Endothelial cell of umbilical vein (primary cell): ENCODE results near the gene FARP1. TPM values are rescaled to one million over a fixed set of nuclear protein-coding genes. Genes with fewer than 3 reads are reported as not detected.

ENCODE experiments used
- BruUV-seq: library from RNA; stranded (reverse); fragments of 400-500 nt; replicated peaks from 2 replicates; lab custom pipeline; 2021; lab: Mats Ljungman, UMichigan
- CTCF ChIA-PET: fragments of 300-600, 350-600 bp; sonication (Branson Sonifier 250); formaldehyde crosslinking; loops from one replicate; lab custom pipeline; 2021; ENCODE audit warnings: antibody characterized with exemption, inconsistent platforms; lab: Charles Lee
- POLR2A ChIA-PET: fragments of 300-600, 350-600 bp; sonication (Branson Sonifier 250); formaldehyde crosslinking; loops from one replicate; lab custom pipeline; 2021; ENCODE audit warnings: antibody characterized with exemption, inconsistent platforms; lab: Charles Lee
- DNase-seq: peaks from one replicate; pipeline ENCODE4 v3.0.0-alpha.2; 2011; ENCODE audit warnings: low read depth, low spot score
- FAIRE-seq: peaks from 2 replicates; lab custom pipeline; 2011; peaks lifted over from hg19 to GRCh38; lab: Jason Lieb, UNC
- H2AFZ ChIP-seq: 2 replicates; pipeline ENCODE4 v1.6.0; 2012; ENCODE audit warnings: low read depth, low read length, control low read depth, inconsistent platforms
- H3K27ac ChIP-seq: 2 replicates; pipeline ENCODE4 v1.5.1; 2011; ENCODE audit warnings: low read depth, mild to moderate bottlenecking, control low read depth, low read length, moderate library complexity; ENCODE audit not compliant: insufficient read depth
- H3K27me3 ChIP-seq, 2 experiments: 2 replicates each; pipeline versions ENCODE4 v1.6.0 to v1.6.1; 2011; ENCODE audit warnings: low read length in 2 of 2, mixed read lengths in 1 of 2; ENCODE audit not compliant: control insufficient read depth in 2 of 2, insufficient read depth in 2 of 2
- H3K36me3 ChIP-seq, 2 experiments: 2 replicates in 1 of 2; 3 replicates in 1 of 2; pipeline ENCODE4 v1.5.1; 2011; ENCODE audit warnings: low read length in 2 of 2, mild to moderate bottlenecking in 1 of 2, moderate library complexity in 1 of 2; ENCODE audit not compliant: control insufficient read depth in 2 of 2, insufficient read depth in 2 of 2; ENCODE audit errors: extremely low read depth in 1 of 2
- H3K4me1 ChIP-seq: 3 replicates; pipeline ENCODE4 v1.5.1; 2011; ENCODE audit warnings: mild to moderate bottlenecking, low read length; ENCODE audit not compliant: control insufficient read depth, insufficient read depth; ENCODE audit errors: extremely low read depth
- H3K4me2 ChIP-seq: 2 replicates; pipeline ENCODE4 v1.6.1; 2011; ENCODE audit warnings: low read length, control low read depth, mixed read lengths; ENCODE audit not compliant: insufficient read depth
- H3K4me3 ChIP-seq, 3 experiments: fragments of 200-600 bp in 1 of 3; sonication (generic), shearing (Covaris generic) in 1 of 3; replicated peaks in 1 of 3; 2 replicates each; pipeline ENCODE4 v1.5.1; 2011 to 2016; ENCODE audit warnings: control low read depth in 3 of 3, low read length in 3 of 3, mild to moderate bottlenecking in 2 of 3, inconsistent platforms in 1 of 3, low read depth in 1 of 3, moderate library complexity in 1 of 3; ENCODE audit not compliant: insufficient read depth in 1 of 3
- H3K79me2 ChIP-seq: 2 replicates; pipeline ENCODE4 v1.6.0; 2012; ENCODE audit warnings: low read length, inconsistent platforms; ENCODE audit not compliant: control insufficient read depth, insufficient read depth
- H3K9ac ChIP-seq: replicated peaks from 2 replicates; pipeline ENCODE3; 2011; ENCODE audit warnings: low read length, control low read depth; ENCODE audit not compliant: insufficient read depth; ENCODE audit errors: extremely low read depth
- H3K9me1 ChIP-seq: replicated peaks from 3 replicates; pipeline ENCODE4 v1.6.0; 2011; ENCODE audit warnings: mild to moderate bottlenecking, low read length; ENCODE audit not compliant: control insufficient read depth, insufficient read depth; ENCODE audit errors: extremely low read depth
- H3K9me3 ChIP-seq: replicated peaks from 2 replicates; pipeline ENCODE4 v1.5.1; 2012; ENCODE audit warnings: low read length, inconsistent platforms; ENCODE audit not compliant: control insufficient read depth, insufficient read depth
- H4K20me1 ChIP-seq: replicated peaks from 2 replicates; pipeline ENCODE3; 2011; ENCODE audit warnings: mild to moderate bottlenecking, low read length; ENCODE audit not compliant: control insufficient read depth, insufficient read depth; ENCODE audit errors: extremely low read depth
- CTCF ChIP-seq, 2 donors: IDR thresholded peaks; 1 replicate in 1 of 2; 2 replicates in 1 of 2; pipeline ENCODE4 v1.5.1; 2011; ENCODE audit warnings: low read length in 2 of 2, mild to moderate bottlenecking in 2 of 2, moderate library complexity in 2 of 2, control low read depth in 1 of 2, inconsistent platforms in 1 of 2, low read depth in 1 of 2; ENCODE audit not compliant: insufficient read depth in 1 of 2; ENCODE audit errors: extremely low read depth in 1 of 2
- EZH2 ChIP-seq: IDR thresholded peaks from 2 replicates; pipeline ENCODE4 v1.6.1; 2012; ENCODE audit warnings: borderline replicate concordance, low read depth, mild to moderate bottlenecking, moderate library complexity, low read length, inconsistent platforms; ENCODE audit not compliant: severe bottlenecking
- GATA2 ChIP-seq: IDR thresholded peaks from 2 replicates; pipeline ENCODE4 v1.7.0; 2011; ENCODE audit warnings: low read depth, mild to moderate bottlenecking, moderate library complexity, mixed read lengths, low read length; ENCODE audit not compliant: insufficient read length, insufficient read depth
- MAX ChIP-seq: IDR thresholded peaks from 2 replicates; pipeline ENCODE4 v1.6.1; 2011; ENCODE audit not compliant: insufficient read depth, insufficient read length
- dilution Hi-C: fragments of 300-500 bp; cut with MboI; formaldehyde crosslinking; loops from one replicate; pipeline ENCODE4 v1.15.0; 2019; ENCODE audit warnings: low sequenced_read_pairs; ENCODE audit not compliant: extremely low pct_ligation_motif_present
- intact Hi-C: fragments of 100-400 bp; cut with micrococcal nuclease; formaldehyde crosslinking; loops from one replicate; pipeline ENCODE4 v1.10.0; 2022
- polyA plus RNA-seq, 4 experiments: library from polyadenylated mRNA; depleted of rRNA in 3 of 4; stranded (reverse) in 3 of 4; unstranded in 1 of 4; fragments of >200 nt; gene quantifications; 2 replicates each; pipeline versions ENCODE4 v1.2.1 to v1.2.3, GENCODE V29; 2011 to 2012; ENCODE audit warnings: missing spikeins in 1 of 4
- total RNA-seq: library from RNA; stranded (reverse); gene quantifications from 2 replicates; pipeline ENCODE4 v1.2.3, GENCODE V29; 2021

The FARP1 gene
- total and polyA plus RNA-seq, 2 donors (not counting 3 experiments of a cell fraction or from before 2014, with no cell fraction given): 19.0 to 77.7 TPM

DNA sequence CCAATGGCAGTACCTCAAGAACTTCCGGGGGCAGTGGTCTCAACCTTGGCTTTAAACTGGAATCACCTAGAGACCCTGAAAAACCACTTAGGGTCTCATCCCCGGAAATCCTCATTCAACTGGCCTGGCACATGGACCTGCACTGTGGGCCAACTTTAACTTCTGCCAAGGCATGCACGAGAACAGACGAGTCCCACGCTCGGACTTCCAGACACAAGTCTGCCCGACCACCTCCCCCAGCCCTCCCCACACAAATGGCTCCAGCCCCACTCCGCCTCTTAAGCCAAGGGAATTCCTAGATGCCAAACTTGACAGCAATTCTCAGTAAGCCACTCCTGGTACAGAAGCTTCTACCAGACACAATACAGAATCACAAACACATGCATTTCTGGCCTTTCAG, 320.1 kb downstream of the FARP1 start:
- ChIA-PET CTCF (interaction anchor here (1.4 kb wide), 1 partner anchor 190 kb away, joined by 5 read pairs; no protein-coding TSS in a partner anchor), POLR2A (no interaction called here)
- Histone ChIP-seq H4K20me1 (no peaks in the 10 kb centered on the region), H3K27ac (no peak overlapping the region), H3K4me1 (no peaks in the 10 kb centered on the region), H3K9ac (no peak overlapping the region), H3K9me3 (no peaks in the 10 kb centered on the region), H3K79me2 (peaks cover 28% of the 10 kb centered on the region), H3K4me2 (no peak overlapping the region), H3K36me3 (peaks cover 8 to 51% of the 10 kb centered on the region in 2 experiments), H2AFZ (no peak overlapping the region), H3K9me1 (no peaks in the 10 kb centered on the region), H3K27me3 (no peaks in the 10 kb centered on the region), H3K4me3 (no peak overlapping the region)
- no peak for FAIRE-seq
- no peak for DNase-seq
- dilution Hi-C loops (no loop called here), intact Hi-C loops (no loop called here)
- BruUV-seq: no TSS peak
- TF ChIP-seq GATA2 (no peak), EZH2 (no peak), MAX (no peak)

DNA sequence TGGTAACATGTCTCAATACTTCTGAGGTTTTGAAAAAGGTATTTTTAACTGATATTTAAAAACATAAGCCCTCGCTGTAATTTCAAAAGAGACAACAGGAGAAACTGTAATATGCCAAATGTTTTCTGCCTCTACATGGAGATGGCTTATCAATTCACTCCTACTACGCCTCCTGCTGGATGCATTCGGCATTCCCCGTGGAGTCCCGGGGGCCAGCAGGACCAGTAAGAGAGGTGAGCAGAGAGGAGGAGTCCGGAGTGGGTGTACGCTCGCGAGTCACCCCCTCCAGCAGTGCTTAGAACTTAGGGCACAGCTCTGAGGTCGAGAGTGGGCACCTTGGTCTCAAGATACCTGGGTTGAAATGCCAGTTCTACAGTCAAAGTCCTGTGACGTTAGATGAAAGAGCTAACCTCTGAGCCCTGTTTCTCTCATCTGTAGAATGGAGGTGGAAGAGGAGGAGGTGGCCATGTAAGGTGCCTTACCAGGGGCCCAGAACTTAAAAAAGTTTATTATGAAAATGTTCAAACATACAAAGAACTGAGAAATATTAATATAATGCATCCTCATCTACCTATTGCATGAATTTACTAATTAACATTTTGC, 323.8 kb downstream of the FARP1 start:
- FAIRE-seq (peak; percentile 81), DNase-seq (peak; percentile 67)
- Histone ChIP-seq H3K36me3 (peaks cover 15 to 34% of the 10 kb centered on the region in 2 experiments), H3K27ac (no peak overlapping the region), H3K9ac (no peak overlapping the region), H3K27me3 (no peaks in the 10 kb centered on the region), H3K9me1 (no peaks in the 10 kb centered on the region), H3K4me3 (no peak overlapping the region), H4K20me1 (no peaks in the 10 kb centered on the region), H3K4me2 (no peak overlapping the region), H3K9me3 (no peaks in the 10 kb centered on the region), H3K79me2 (peaks cover 47% of the 10 kb centered on the region), H2AFZ (no peak overlapping the region), H3K4me1 (no peaks in the 10 kb centered on the region)
- ChIA-PET POLR2A (no interaction called here), CTCF (interaction anchor here (0.5 to 2.2 kb wide), 33 partner anchors 9 to 612 kb away, joined by 3 to 30 read pairs (median 5); partner anchors contain the start of gene STK24)
- dilution Hi-C loops: no loop called here
- intact Hi-C loops: loop anchor here (1.0 to 5.0 kb wide), 3 partner anchors 21 to 187 kb away; no protein-coding TSS in a partner anchor
- TF ChIP-seq CTCF (IDR thresholded peaks at IDR 0.05; ENCODE audit: extremely low read depth in 1 of 2, insufficient read depth in 1 of 2, low read depth in 1 of 2, low read length in 2 of 2) (peak; percentile 75 to 77), MAX (no peak)
- BruUV-seq: no TSS peak
